ENCODE measurements around the gene MAPK8IP1.

The MAPK8IP1 gene

DNA sequence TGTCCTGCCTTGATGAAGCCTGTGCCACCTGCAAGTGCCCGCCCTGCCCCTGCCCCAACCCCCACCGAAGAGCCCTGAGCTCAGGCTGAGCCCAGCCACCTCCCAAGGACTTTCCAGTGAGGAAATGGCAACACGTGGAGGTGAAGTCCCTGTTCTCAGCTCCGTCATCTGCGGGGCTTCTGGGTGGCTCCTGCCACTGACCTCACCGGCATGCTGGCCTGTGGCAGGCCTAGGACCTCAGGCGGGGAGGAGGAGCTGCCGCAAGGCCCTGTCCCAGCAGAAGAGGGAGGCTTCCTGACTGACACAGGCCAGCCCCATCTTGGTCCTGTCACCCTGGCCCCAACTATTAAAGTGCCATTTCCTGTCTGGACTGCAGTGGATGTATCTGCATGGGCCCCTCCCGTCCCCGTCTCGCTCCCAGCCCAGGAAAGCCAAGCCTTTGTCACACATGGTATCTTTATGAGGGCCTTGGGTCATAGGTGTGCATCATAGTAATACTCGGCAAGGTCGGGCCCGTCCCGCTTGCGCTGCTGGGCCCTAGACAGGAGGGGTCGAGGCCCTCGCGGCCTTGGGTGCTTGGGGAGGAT is 20.7 kb downstream of the MAPK8IP1 start:
- Histone ChIP-seq H3K27me3 (ENCODE audit: insufficient read depth, insufficient read length) (no peaks in the 10 kb centered on the region), H3K9ac (ENCODE audit: insufficient read length, low read depth) (no peak overlapping the region), H3K4me1 (ENCODE audit: insufficient read depth, insufficient read length) (peaks cover 26% of the 10 kb centered on the region), H3K36me3 (ENCODE audit: insufficient read depth, insufficient read length, low read length) (peaks cover 65% of the 10 kb centered on the region), H3K4me3 (ENCODE audit: insufficient read length, low read depth) (no peak overlapping the region), H3K9me3 (ENCODE audit: insufficient read depth, low read length) (no peaks in the 10 kb centered on the region)
- DNase-seq (ENCODE audit: low read depth, low spot score): no peak
- no peak for TF ChIP-seq SUZ12 (IDR thresholded peaks at IDR 0.05; ENCODE audit: extremely low read depth, insufficient read depth, insufficient read length)
- TF ChIP-seq YY1 (IDR thresholded peaks at IDR 0.05; ENCODE audit: insufficient read depth, insufficient read length): no peak
- TF ChIP-seq ZNF274 (IDR thresholded peaks at IDR 0.05; ENCODE audit: low read depth, low read length): no peak

DNA sequence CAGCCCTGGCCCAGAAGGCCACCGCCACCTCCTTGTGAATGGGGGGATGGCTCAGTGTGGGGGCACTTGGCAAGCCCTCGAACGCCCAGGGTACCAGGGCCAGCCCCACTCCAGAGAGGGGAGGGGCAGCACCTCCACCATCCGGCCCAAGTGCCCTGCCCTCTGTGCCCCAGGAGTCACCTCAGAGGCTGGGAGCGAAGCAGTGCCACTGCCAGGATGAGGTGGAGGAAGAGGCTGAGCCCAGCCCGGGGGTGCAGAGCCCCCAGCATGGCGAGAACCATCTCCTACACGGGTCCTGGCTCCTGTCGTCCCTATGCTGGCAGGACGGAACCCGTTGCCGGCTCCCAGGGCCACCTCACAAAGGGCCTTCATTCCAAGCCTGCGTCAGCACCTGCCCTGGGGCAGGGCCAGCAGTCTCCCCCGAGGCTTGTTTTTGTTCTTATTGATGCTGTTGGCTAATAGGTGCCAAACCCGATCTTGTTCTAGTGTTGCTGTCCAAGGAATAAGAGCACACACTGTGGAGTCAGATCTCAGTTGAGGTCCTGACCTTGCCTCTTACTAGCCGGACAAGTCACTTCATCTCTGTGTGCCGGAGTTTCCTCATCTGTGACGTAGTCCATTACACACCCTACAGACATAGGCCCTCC is 21.6 kb downstream of the MAPK8IP1 start, which contains the start of gene FREY1:
Gene FREY1, minus strand, starts transcription at position 307 of the 647 bp plus-strand sequence. Its CDS starts 26 bp downstream, at position 281.
- DNase-seq (ENCODE audit: low read depth, low spot score): no peak
- H3K9ac ChIP-seq (ENCODE audit: insufficient read length, low read depth): peak within 1 kb of the TSS; percentile 15
- TF ChIP-seq YY1 (IDR thresholded peaks at IDR 0.05; ENCODE audit: insufficient read depth, insufficient read length) (no peak), ZNF274 (IDR thresholded peaks at IDR 0.05; ENCODE audit: low read depth, low read length) (no peak), SUZ12 (IDR thresholded peaks at IDR 0.05; ENCODE audit: extremely low read depth, insufficient read depth, insufficient read length) (no peak)

DNA sequence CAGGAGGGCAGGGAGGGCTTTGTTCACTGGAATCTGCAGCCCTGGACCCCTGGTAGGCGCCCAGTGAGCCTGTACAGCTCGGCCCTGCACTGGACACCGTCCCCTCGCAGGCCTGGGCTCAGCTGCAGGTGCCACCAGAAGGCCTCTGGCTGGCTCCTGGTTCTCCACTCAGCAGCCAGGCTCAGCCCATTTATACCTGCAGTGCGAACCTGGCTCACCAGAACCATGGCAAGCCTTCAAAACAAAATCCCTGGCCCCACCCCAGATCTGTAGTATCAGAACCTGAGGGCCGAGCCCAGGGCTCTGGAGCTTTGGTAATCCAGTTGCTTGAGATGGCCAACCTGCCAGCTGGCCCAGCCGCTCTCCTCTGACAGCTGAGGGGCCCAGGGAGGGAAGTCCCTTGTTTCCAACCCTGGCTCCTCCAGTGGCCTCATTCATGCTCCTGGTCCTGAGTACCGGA is 22.5 kb downstream of the MAPK8IP1 start:
- no peak for TF ChIP-seq YY1 (IDR thresholded peaks at IDR 0.05; ENCODE audit: insufficient read depth, insufficient read length)
- TF ChIP-seq ZNF274 (IDR thresholded peaks at IDR 0.05; ENCODE audit: low read depth, low read length): no peak
- TF ChIP-seq SUZ12 (IDR thresholded peaks at IDR 0.05; ENCODE audit: extremely low read depth, insufficient read depth, insufficient read length): no peak
- peaks cover 69% of the 10 kb centered on the region for H3K36me3 ChIP-seq (ENCODE audit: insufficient read depth, insufficient read length, low read length)
- peaks cover 21% of the 10 kb centered on the region for H3K4me1 ChIP-seq (ENCODE audit: insufficient read depth, insufficient read length)
- H3K9ac ChIP-seq (ENCODE audit: insufficient read length, low read depth): no peak overlapping the region
- H3K27me3 ChIP-seq (ENCODE audit: insufficient read depth, insufficient read length): no peaks in the 10 kb centered on the region
- DNase-seq (ENCODE audit: low read depth, low spot score): no peak
- no peak overlapping the region for H3K4me3 ChIP-seq (ENCODE audit: insufficient read length, low read depth)
- no peaks in the 10 kb centered on the region for H3K9me3 ChIP-seq (ENCODE audit: insufficient read depth, low read length)

More for the DNA sequence above, 21.6 kb downstream of the MAPK8IP1 start, which contains the start of gene FREY1:
- Histone ChIP-seq H3K4me3 (ENCODE audit: insufficient read length, low read depth) (no peak within 1 kb of the TSS), H3K36me3 (ENCODE audit: insufficient read depth, insufficient read length, low read length) (peaks cover 70% of the 10 kb centered on the region), H3K9me3 (ENCODE audit: insufficient read depth, low read length) (no peaks in the 10 kb centered on the region), H3K27me3 (ENCODE audit: insufficient read depth, insufficient read length) (no peaks in the 10 kb centered on the region), H3K4me1 (ENCODE audit: insufficient read depth, insufficient read length) (peaks cover 21% of the 10 kb centered on the region)

- Histone ChIP-seq H3K4me1 (ENCODE audit: insufficient read depth, insufficient read length) (peaks cover 21% of the 10 kb centered on the region), H3K9ac (ENCODE audit: insufficient read length, low read depth) (no peak overlapping the region), H3K4me3 (ENCODE audit: insufficient read length, low read depth) (no peak overlapping the region), H3K36me3 (ENCODE audit: insufficient read depth, insufficient read length, low read length) (peaks cover 69% of the 10 kb centered on the region), H3K27me3 (ENCODE audit: insufficient read depth, insufficient read length) (no peaks in the 10 kb centered on the region), H3K9me3 (ENCODE audit: insufficient read depth, low read length) (no peaks in the 10 kb centered on the region)
- no peak for DNase-seq (ENCODE audit: low read depth, low spot score)
- TF ChIP-seq SUZ12 (IDR thresholded peaks at IDR 0.05; ENCODE audit: extremely low read depth, insufficient read depth, insufficient read length): no peak
- no peak for TF ChIP-seq YY1 (IDR thresholded peaks at IDR 0.05; ENCODE audit: insufficient read depth, insufficient read length)
- no peak for TF ChIP-seq ZNF274 (IDR thresholded peaks at IDR 0.05; ENCODE audit: low read depth, low read length)
Measured at GRCh38 chr11:45909594-45910475, 24.4 kb downstream of the MAPK8IP1 start.

DNA sequence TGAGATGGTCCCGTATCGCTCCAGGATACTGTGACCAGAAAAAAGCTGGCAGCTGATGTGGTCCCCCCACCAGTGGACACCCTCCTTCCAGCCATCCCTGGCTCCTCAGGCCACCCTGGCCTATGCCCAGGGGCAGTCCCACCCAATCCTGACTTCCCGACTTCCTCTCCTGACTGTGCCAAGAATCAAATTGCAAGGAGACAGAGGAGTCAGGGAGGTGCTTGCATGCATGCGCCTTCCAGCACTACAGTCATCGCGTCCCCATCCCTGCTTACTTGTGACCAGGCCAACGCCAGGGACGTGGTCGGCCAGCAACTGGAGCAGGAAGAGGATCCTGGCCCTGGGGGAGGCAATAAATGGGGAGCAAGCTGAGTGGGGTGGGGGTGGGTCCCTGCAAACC is 25.2 kb downstream of the MAPK8IP1 start:
- Histone ChIP-seq H3K36me3 (ENCODE audit: insufficient read depth, insufficient read length, low read length) (peaks cover 72% of the 10 kb centered on the region), H3K9ac (ENCODE audit: insufficient read length, low read depth) (no peak overlapping the region), H3K27me3 (ENCODE audit: insufficient read depth, insufficient read length) (no peaks in the 10 kb centered on the region), H3K9me3 (ENCODE audit: insufficient read depth, low read length) (no peaks in the 10 kb centered on the region), H3K4me3 (ENCODE audit: insufficient read length, low read depth) (no peak overlapping the region), H3K4me1 (ENCODE audit: insufficient read depth, insufficient read length) (peaks cover 21% of the 10 kb centered on the region)
- no peak for TF ChIP-seq SUZ12 (IDR thresholded peaks at IDR 0.05; ENCODE audit: extremely low read depth, insufficient read depth, insufficient read length)
- no peak for TF ChIP-seq ZNF274 (IDR thresholded peaks at IDR 0.05; ENCODE audit: low read depth, low read length)
- no peak for TF ChIP-seq YY1 (IDR thresholded peaks at IDR 0.05; ENCODE audit: insufficient read depth, insufficient read length)
- no peak for DNase-seq (ENCODE audit: low read depth, low spot score)

DNA sequence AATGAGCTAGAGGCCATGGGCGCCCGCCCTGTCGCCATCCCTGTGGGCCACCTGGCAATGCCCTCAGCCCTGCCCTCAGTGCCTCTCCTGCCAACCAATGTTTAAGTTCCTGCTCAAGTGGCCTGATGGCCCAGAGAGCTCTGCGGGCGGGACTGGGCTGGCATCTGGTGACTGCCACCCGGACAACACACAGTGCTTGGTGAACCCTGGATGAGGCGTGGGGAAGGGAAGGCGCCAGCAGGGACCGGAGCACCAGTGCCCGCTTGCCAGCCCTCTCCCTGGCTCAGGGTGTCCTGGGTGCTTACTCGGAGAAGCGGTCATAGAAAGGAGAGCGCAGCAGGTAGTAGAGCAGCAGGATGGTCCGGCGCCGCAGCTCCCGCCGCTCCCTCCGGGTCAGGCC is 28.1 kb downstream of the MAPK8IP1 start:
- Histone ChIP-seq H3K4me1 (ENCODE audit: insufficient read depth, insufficient read length) (peaks cover 13% of the 10 kb centered on the region), H3K9ac (ENCODE audit: insufficient read length, low read depth) (peak overlapping the region; percentile 7), H3K4me3 (ENCODE audit: insufficient read length, low read depth) (no peak overlapping the region), H3K27me3 (ENCODE audit: insufficient read depth, insufficient read length) (no peaks in the 10 kb centered on the region), H3K9me3 (ENCODE audit: insufficient read depth, low read length) (no peaks in the 10 kb centered on the region), H3K36me3 (ENCODE audit: insufficient read depth, insufficient read length, low read length) (peaks cover 69% of the 10 kb centered on the region)
- no peak for TF ChIP-seq SUZ12 (IDR thresholded peaks at IDR 0.05; ENCODE audit: extremely low read depth, insufficient read depth, insufficient read length)
- no peak for TF ChIP-seq YY1 (IDR thresholded peaks at IDR 0.05; ENCODE audit: insufficient read depth, insufficient read length)
- DNase-seq (ENCODE audit: low read depth, low spot score): no peak
